ENCODE data around the gene NMBR.
"Not testable (repeated sequence)": the region's sequence is repeated elsewhere in the genome, so short reads cannot be mapped to it uniquely, and the experiment has no call there.

NMBR gene

GRCh38 chr6:142155895-142156757 is 9.2 kb upstream of the NMBR start:
- peak; percentile 35 for TF ChIP-seq CTCF (conservative IDR thresholded peaks at IDR 0.05; ENCODE audit: low read depth, low read length)
- H3K4me3 ChIP-seq (ENCODE audit: low read length): no peak overlapping the region
- DNase-seq (ENCODE audit: low read depth): no peak

GRCh38 chr6:142155091-142155490 is 8.2 kb upstream of the NMBR start:
- H3K4me3 ChIP-seq (ENCODE audit: low read length): no peak overlapping the region
- no peak for TF ChIP-seq CTCF (conservative IDR thresholded peaks at IDR 0.05; ENCODE audit: low read depth, low read length)
- DNase-seq (ENCODE audit: low read depth): no peak

GRCh38 chr6:142154336-142154735 is 7.4 kb upstream of the NMBR start:
- no peak for TF ChIP-seq CTCF (conservative IDR thresholded peaks at IDR 0.05; ENCODE audit: low read depth, low read length)
- DNase-seq (ENCODE audit: low read depth): no peak

GRCh38 chr6:142153196-142153595 is 6.3 kb upstream of the NMBR start:
- no peak for DNase-seq (ENCODE audit: low read depth)
- H3K4me3 ChIP-seq (ENCODE audit: low read length): no peak overlapping the region
- TF ChIP-seq CTCF (conservative IDR thresholded peaks at IDR 0.05; ENCODE audit: low read depth, low read length): no peak

More at GRCh38 chr6:142154336-142154735, 7.4 kb upstream of the NMBR start:
- no peak overlapping the region for H3K4me3 ChIP-seq (ENCODE audit: low read length)

GRCh38 chr6:142152746-142153145 is 5.8 kb upstream of the NMBR start:
- H3K4me3 ChIP-seq (ENCODE audit: low read length): no peak overlapping the region
- DNase-seq (ENCODE audit: low read depth): peak; percentile 24
- no peak for TF ChIP-seq CTCF (conservative IDR thresholded peaks at IDR 0.05; ENCODE audit: low read depth, low read length)

- DNase-seq (ENCODE audit: low read depth); H3K4me3 ChIP-seq (ENCODE audit: low read length): not testable (repeated sequence)
Observed at GRCh38 chr6:142141531-142141930, 5.4 kb downstream of the NMBR start.

GRCh38 chr6:142138876-142139275 is 8.0 kb downstream of the NMBR start:
- DNase-seq (ENCODE audit: low read depth): no peak
- no peak for TF ChIP-seq CTCF (conservative IDR thresholded peaks at IDR 0.05; ENCODE audit: low read depth, low read length)
- H3K4me3 ChIP-seq (ENCODE audit: low read length): no peak overlapping the region

Data from retinal pigment epithelial cell (primary cell).